Suprapubic skin (tissue), 4 donors: Measurements from ENCODE around the gene CELA3A.
"Not testable (repeated sequence)": the region's sequence is repeated elsewhere in the genome, so short reads cannot be mapped to it uniquely, and the experiment has no call there.

ENCODE experiments used
- CTCF ChIP-seq, 2 donors: fragments of 200-600 bp in 1 of 2; fragments of 450-650 bp in 1 of 2; sonication (generic) in 1 of 2; IDR thresholded peaks; one replicate each; pipeline ENCODE4 v1.5.1; 2016 to 2019; ENCODE audit warnings: antibody characterized with exemption in 2 of 2, mild to moderate bottlenecking in 1 of 2, moderate library complexity in 1 of 2
- EP300 ChIP-seq: sonication (generic); formaldehyde crosslinking; IDR thresholded peaks from one replicate; pipeline ENCODE4 v1.6.1; 2017; ENCODE audit warnings: antibody characterized with exemption
- POLR2A ChIP-seq, 2 donors: fragments of 450-650 bp; IDR thresholded peaks; one replicate each; pipeline ENCODE4 v1.6.1; 2017; ENCODE audit warnings: antibody characterized with exemption in 2 of 2, mild to moderate bottlenecking in 2 of 2, moderate library complexity in 2 of 2
- POLR2AphosphoS5 ChIP-seq, 3 donors: sonication (generic); formaldehyde crosslinking; IDR thresholded peaks; one replicate each; pipeline ENCODE4 v1.6.1; 2017; ENCODE audit warnings: antibody characterized with exemption in 3 of 3

GRCh38 chr1:22005261-22006149 is 4.0 kb downstream of the CELA3A start:
- TF ChIP-seq EP300; POLR2AphosphoS5 (IDR thresholded peaks at IDR 0.05); POLR2A (IDR thresholded peaks at IDR 0.05): not testable (repeated sequence)
- peak in 1 of 2 donors; percentile 16 for TF ChIP-seq CTCF (IDR thresholded peaks at IDR 0.05)
